ENCODE data around the gene NTN1.
A peak's percentile ranks its signal among the peaks of the same experiment; 100 is the strongest.

Gene NTN1

DNA sequence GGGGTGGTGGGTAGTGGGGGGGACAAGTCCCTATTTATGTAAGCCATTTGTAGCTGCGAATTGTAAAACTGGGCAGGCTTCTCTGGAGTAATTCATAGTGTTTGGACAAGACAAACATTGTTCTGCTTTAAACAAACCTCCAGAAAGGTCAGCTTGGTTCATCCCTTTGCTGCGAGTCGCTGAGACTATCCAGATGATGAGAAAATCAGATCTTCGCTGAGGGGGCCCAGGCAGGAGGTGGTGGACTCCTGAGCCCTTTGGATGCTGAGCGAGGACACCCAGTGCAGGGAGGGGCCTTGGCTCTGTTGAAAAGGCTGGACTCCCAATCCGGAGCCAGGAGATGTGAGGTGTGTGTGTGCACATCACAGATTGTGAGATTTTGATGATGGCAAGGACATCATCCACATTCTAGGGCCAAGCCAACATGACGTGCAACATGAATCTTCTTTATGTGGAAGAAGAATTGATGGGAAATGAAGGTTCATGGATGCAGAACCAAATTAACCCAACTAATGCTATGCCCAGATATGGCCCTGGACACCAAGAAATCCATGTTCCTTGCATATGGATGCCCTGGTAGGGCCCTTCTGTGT is 15.0 kb upstream of the NTN1 start:
- DNase-seq = no peak

DNA sequence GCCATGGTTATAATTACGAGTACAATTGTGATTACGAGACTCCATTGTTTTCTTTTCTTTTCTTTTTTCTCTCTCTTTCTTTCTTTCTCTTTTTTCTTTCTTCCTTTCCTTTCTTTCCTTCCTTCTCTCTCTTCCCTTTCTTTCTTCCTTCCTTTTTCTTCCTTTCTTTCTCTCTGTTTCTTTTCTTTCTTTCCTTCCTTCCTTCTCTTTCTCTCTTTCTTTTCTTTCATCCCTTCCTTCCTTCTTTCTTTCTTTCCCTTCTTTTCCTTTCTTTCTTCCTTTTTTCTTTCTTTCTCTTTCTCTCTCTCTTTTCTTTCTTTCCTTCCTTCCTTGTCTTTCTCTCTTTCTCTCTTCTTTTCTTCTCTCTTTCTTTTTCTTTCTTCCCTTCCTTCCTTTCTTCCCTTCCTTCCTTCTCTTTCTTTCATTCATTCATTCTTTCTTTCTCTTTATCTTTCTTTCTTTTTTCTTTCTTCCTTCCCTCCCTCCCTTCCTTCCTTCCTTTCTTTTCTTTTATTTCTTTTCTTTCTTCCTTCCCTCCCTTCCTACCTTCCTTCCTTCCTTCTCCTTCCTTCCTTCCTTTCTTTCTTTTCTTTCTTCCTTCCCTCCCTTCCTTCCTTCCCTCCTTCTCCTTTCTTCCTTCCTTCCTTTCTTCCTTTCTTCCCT is 14.1 kb upstream of the NTN1 start:
- no peak for DNase-seq

DNA sequence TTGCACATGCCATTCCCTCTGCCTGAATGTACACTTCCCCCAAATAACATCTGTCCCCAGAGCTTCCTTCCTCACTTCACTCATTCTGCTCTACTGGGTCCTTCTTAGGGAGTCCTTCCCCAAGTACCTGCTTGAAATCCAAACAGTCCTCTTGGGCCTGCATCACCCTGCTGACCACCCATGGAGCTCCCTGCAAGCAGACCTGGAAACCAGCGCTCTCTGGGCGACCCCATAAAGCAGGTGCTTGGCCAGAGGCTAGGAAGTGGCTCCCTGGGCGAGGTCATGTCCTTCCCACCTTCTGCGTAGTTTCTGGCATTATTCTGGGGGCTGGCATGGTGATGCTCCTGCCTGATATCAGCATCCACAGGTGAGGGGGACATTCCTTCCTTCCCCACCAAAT is 12.2 kb upstream of the NTN1 start:
- no peak for DNase-seq

DNA sequence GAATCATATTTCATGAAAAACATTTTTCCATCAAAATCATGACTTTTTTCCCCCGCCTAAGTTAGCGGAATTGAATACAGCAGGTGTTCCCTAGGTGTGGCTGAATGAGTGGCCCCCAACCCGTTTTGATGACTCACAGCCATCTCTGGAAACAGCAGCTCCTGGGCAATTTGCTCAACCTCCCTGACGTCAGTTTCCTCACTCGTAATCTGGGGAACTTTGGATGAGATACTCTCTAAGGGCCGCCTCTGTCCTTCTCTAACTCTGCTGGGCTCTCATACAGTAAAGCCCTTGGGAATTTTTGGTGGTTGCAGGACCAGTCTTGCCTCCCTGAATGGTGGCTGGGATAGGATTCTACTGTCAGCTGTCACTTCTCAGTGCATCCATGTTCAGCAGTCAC is 11.6 kb upstream of the NTN1 start:
- peak; percentile 5 for DNase-seq

DNA sequence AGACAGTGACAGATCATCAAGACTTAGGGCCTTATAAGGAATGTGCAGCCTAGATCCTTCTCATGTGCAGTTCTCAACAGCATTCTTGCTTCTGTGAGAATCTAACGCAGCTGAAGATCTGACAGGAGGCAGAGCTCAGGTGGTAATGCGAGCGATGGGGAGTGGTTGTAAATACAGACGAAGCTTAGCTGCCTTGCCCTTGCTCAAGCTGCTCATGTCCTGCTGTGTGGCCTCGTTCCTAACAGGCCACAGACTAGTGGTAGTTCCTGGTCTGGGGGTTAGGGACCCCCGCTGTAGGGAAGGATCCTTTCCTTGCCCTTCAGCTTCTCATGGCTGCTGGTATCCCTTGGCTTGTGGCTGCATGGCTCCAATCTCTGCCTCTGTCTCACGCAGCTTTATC is 10.3 kb upstream of the NTN1 start:
- peak; percentile 18 for DNase-seq

DNA sequence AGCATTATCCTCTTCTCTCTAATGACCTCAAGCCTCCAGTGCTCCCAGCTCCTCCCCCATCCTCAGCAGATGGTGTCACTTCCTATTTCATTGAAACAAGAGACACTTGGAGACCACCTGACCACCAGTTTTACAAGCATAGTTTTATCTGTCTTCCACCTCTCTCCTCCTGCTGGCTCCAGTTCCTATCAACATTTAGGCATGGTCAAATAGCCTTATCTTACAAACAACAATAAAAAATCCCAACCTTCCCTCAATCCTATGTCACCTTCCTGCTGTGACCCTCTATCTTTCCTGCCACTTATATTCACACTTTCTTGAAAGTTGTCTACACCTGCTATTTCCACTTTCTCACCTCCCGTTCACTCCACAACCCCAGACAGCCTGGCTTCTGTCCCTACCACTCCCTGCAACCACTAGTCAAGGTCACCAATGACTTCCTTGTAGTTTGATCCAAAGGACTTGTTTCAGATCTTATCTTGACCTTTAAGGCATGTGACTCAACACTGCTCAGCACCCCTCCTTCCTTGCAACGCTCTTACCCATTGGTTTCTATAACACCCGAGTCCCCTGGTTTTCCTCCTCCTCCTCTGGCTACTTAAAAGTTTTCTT is 4.3 kb upstream of the NTN1 start:
- no peak for DNase-seq

DNA sequence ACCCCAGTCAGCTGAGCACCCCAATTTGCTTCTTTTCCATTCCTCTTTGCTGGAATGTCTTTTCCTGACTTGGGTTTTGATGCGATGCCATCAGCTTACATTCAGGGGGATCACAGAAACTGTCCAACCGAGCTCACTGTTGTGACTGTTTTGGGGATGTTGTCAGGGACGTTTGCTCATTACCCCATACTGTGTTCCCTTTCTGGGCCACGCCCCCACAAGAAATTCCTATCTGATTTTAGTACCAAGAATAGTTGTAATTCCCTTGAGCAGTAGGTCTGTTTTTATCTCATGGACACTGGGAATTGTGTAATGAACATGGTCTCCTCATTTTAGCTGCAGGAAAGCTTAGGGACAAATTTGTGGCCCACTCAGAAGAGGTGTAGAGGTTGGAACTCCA is 2.6 kb upstream of the NTN1 start:
- peak; percentile 7 for DNase-seq

DNA sequence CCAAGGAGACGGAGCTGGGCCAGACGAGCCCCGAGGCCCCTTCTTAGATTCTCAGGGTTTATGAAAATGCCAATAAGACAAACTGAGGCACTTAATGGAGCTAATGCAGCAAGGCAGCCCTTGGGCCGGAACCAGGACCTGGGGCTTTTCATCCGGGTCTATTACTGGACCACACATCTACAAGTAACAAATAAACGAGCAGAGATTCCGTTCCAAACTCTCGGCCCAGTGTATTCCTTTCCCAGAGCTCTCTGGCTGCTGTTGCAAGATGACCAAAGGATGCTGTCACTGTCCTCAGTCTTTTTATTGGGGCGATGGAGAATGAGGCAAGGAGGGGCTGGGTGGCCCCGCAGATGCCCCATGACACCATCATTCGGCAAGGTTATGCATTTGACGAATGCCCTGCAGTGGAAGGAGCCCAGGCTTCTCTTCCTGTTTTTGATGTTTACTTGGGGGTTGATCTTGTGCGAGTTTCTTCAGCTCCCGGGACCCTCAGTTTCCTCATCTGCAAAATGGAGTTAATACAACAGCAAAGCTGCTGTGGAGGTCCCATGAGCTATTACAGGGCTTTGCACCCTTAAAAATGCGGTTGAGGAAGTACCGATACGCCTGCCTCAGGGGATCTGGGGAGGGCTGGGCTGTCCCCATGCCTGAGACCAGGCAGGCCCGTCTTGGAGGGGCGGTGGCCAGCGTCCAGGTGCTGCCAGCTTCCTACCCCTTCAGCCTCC is 1.1 kb upstream of the NTN1 start:
- DNase-seq = peak; percentile 14

DNA sequence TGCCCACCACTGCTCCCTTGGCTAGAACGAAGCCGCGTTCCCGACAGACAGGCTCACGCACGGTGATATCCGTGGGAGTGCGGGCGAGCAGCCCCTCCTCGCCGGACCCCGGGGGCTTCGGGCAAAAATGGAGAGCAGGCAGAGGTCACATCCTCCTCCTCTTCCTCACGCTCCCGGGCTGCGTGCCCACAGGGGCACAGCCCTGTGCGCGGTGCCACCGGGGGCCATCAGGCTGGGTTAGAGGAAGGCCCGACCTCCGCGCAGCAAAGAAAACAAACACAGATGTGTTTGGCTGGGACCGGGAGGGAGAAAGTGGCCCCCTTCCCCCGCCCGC is 519 bp upstream of the NTN1 start:
- DNase-seq = peak; percentile 30

DNA sequence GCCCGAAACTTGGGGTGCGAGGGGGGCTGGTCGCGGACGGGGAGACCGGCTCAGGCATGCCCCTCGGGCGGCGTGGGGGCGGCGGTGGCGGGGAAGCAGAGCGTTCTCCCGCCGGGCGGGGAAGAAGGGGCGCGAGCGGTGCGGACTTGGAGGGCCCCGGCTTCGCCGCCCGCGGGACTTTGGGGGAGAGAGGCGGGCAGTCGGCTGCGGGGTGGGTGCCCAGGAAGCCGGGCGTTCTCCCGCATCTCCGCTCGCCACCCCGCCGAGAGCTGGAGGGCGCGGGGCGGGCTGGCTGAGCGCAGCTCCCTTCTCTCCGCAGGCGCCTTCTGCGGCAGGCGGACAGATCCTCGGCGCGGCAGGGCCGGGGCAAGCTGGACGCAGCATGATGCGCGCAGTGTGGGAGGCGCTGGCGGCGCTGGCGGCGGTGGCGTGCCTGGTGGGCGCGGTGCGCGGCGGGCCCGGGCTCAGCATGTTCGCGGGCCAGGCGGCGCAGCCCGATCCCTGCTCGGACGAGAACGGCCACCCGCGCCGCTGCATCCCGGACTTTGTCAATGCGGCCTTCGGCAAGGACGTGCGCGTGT is 772 bp downstream of the NTN1 start:
- peak; percentile 34 for DNase-seq

DNA sequence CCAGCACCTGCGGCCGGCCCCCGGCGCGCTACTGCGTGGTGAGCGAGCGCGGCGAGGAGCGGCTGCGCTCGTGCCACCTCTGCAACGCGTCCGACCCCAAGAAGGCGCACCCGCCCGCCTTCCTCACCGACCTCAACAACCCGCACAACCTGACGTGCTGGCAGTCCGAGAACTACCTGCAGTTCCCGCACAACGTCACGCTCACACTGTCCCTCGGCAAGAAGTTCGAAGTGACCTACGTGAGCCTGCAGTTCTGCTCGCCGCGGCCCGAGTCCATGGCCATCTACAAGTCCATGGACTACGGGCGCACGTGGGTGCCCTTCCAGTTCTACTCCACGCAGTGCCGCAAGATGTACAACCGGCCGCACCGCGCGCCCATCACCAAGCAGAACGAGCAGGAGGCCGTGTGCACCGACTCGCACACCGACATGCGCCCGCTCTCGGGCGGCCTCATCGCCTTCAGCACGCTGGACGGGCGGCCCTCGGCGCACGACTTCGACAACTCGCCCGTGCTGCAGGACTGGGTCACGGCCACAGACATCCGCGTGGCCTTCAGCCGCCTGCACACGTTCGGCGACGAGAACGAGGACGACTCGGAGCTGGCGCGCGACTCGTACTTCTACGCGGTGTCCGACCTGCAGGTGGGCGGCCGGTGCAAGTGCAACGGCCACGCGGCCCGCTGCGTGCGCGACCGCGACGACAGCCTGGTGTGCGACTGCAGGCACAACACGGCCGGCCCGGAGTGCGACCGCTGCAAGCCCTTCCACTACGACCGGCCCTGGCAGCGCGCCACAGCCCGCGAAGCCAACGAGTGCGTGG is 1.5 kb downstream of the NTN1 start:
- DNase-seq = peak; percentile 30

DNA sequence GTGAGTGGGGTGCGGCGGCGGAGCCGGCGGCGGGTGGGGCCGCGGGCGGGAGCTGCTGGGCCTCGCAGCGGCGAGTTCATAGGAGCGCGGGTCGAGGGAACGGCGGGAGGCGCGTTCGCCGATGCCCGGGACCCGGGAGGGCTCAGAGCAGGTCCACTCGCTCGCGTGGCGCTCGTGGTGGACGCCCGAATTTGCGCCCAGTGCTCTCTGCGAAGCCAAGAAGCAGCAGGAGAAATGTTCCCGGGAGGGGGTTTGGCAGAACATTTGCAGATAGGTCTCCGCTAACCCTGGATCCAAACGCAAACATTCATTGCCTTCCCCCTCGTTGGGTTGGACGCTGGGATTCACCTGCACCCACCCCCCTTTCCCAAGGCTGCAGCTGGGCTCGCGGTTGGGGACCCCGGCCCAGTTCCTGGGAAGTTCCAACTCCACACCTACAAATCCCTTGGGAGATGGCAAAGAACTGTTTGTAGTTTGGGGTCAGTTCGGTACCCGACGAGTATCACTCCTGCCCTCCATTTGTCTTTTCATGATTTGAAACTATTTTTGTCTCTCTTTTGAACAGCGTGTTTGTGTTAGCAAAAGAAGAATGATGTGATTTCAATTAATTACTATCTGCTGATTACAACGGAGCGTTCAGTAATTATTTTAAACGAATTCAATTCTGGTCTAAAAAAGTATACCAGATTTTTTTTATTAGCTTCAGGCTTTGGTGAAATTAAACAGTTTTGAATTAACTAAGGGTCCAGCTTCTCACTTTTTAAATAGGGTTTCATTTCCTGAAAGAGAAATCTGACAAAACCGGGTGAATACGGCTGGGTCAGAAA is 2.3 kb downstream of the NTN1 start:
- no peak for DNase-seq

DNA sequence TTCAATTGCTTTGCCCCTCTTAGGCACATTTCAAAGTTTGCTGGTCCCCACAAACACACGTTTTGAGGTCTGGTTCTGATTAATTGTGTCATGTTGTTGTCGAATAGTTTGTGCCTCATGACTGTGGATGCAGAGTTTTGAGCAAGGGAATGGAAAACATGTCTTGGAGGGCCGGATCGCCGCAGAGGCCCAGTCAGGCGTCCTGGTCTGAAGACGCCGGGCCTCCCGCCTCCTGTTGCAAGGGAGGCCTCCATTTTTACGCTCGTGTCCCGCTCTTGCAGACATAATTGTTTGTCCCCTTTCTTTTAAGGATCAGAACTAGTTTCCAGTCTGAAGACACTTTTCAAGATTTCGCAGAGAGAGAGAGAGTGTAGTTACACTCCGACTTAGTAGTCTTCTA is 3.2 kb downstream of the NTN1 start:
- DNase-seq = no peak

DNA sequence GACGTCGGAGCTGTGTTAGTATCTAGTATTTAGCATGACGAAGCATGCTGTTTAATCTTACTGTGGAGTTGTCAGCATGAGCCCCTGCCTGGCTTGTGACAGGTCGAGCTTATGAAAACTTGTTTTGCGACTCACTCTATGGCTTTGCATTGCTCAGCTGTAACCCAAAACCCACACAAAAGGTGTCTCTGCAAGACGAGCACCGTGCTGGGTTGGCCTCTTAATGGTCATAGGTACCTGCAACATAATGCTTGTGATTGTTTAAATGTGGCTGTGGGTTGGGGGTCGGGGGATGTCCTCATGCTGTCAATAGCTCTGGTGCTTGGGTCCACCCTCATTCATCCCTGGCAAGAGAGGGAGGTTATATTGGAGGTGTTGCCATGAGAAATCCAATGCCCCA is 5.4 kb downstream of the NTN1 start:
- DNase-seq = no peak

DNA sequence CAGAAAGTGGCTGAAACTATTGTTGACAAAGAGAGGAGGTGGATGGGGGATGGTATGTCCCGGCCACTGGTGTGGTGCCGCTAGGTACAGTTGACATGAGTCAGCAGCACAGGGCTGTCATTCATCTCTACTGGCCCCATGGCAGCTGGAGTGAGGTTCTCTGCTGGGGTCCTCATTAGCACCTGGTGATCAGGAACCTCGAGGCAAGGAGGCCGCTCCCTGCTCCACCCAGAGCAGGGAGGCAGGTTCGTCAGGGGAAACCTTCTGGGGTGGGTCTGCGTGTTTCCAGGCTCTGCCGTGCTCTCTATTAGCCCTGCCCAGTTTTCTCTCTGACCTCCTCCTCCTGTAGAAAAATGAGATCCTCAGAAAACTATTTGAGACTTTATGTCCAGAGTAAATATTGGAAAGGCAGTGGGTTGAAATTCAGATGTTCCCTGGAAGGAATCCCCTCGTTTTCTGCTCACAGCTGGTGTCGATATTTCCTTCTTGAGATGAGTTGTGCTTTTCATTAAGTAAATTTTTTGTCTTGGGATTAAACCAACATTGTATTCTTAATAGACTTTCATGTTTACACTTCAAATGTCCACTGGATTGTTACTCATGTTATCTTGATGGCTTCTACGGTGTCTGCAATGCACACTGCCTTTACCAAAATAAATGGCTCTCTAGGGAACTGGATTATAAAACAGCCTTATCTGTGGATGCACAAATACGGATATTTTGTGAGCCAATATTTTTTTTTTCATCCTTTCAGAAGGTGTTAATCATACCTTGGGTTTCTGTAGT is 7.1 kb downstream of the NTN1 start:
- no peak for DNase-seq

DNA sequence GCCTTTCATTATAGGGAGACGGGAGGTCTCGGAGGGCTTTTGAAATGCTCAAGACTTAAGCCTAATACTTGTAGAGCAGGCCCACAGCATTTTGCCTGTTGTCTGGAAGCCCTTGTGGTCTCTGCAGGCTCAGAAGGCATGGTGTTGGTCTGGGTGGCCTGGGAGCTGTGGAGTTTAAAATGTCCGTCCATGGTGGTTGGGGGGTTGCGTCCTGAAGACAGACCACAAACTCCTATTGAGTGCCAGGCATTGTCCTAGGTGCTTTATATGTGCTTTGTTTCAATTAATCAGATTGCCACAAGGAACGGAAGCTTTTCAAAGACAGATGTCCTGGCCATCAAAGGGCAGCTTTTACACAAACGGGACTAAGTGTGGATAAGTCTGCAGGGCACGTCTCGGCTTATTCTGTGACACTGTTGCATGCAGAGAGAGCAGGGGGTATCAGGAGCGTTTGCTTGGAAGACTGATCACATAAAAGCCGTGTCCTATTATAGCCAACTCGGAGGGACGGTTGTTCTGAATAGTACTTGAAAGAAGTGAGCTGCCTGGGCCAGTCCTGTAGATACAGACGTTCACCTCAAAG is 7.8 kb downstream of the NTN1 start:
- DNase-seq = no peak

DNA sequence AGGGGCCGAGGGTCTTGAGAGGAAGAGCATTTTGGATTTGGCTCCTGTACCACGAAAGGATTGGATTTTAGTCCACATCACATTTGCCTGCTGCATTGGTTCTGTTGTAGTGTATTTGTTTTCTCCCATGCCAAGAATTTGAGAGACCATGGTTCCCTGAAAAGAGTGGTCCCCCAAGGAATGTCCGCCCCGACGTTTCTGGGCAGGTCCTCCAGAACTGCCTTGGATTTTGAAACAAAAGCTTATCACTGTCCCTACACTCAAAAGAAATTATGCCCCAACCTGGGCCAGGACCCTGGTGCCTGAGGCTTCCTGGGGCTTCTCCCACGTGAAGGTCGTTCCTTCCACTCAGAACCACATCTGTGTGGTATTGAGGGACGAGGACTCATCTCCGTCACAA is 10.8 kb downstream of the NTN1 start:
- no peak for DNase-seq

DNA sequence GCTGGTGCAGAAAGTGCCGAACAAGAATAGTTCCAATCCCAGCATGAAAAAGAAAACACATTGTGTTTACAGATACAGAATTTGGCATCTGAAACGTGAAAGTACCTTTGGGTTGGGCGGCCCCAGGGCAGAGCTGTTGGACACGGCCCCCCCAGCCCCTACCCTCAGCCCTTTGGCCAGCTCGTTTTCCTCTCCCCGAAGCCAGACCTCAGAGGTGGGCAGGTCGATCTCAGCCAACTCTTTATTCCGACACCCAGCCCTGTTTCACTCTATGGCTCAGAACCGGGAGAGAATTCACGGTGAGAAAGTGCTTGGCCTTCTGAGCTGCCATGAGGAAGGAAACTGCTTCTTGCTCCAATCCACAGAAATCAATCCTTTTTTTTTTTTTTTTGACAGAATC is 11.3 kb downstream of the NTN1 start:
- DNase-seq = no peak

DNA sequence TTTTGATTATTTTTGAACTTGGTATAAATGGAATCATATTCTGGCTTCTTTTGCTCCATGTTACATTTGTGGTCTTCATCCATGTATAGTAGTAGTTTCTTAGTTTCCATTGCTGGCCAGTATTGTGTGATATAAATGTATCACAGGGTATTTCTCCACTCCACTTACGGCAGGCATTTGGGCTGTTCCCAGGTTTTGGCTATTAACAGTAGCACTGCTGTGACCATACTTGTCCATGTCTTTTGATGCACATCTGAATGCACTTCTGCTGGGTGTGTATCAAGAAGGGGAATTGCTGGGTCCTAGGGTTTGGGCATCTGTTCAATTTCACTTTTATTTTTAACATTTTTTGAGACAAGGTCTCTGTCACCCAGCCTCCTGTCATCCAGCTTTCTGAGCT is 13.9 kb downstream of the NTN1 start:
- DNase-seq = no peak

DNA sequence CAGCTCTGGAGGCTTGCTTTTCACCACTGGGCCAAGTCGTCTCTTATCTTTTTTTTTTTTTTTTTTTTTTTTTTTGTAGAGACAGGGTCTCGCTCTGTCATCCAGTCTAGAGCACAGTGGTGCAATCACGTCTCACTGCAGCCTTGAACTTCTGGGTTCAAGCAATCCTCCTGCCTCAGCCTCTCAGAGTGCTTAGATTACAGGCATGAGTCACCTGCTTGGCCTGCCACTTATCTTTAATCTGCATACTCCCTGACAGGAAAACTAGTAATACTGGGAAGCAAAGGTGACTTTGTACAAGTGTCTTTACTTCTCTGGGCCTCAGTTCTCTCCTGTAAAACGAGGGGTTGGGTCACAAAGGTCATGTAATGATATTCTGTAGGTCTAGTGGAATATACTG is 15.0 kb downstream of the NTN1 start:
- no peak for DNase-seq

DNA sequence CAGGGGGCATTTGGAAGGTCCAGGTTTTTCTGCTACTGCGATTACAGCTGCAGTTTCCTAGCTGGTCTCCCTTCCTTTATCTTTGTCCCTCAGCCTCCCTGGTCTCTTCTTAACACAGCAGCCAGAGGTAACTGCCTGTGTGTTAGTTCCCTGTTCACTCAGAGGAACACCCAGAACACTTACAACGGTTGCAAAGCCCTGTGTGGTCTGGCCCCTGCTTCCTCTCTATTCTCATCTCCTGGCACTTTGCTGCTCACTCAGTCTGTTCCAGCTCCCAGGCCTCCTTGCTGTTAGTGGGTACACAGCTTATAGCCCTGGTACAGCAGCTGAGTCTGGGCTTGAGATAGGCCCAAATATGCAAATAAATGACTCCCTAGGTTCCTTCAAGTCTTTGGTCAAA is 16.4 kb downstream of the NTN1 start:
- no peak for DNase-seq

Measured in activated CD4-positive, CD25-positive, alpha-beta regulatory T cell treated with anti-CD3 and anti-CD28 coated beads, Interleukin-2, amount 50 U/mL, for 72 hours (primary cell).